ENCODE results near the gene DOK1.

The DOK1 gene

DNA sequence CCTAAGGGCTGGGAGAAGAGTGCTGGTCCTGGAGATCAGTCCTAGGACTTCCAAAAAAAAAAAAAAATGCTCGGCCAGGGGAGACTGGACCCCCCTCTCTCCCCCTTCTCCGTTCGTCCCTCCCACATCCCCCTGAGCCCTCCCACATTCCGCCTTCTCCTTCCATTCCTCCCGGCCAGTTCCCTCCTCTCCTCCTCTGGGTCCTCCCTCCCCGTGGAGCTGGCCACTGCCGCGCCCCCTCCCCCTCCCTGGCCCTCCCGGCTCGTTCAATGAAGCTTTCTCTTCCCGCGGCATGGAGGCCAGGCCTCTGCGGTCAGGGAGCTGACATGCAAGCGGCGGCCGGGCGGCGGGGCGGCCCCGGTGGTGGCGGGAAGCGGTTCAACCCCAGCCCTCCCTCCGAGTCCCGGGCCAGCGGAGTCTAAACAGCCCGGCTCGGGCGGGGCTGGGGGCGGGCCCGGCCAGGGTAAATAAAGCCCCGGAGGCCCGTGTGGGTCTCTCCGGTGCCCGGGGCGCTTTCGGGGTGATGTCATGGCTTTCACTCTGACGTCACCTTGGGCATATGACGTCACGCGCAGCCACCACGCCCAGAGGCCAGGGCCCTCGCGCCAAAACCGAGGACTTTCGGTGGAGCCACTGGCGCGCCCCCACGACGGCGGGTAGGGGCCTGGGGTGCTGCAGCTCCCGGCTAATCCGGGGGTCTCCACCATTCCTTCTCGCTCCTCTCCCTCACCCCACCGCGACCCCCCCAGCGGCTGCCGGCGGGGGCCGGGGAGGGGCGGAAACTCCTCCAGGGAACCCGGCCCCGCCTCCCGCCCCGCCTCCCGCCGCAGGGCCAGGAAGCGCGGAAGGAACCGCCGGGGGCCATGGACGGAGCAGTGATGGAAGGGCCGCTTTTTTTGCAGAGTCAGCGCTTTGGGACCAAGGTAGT, at the start of gene DOK1, which contains the start of gene LOXL3:
Gene DOK1, plus strand, starts transcription at position 829 of the 928 bp plus-strand sequence. Its CDS starts 35 bp downstream, at position 864.
Gene LOXL3, minus strand, starts transcription at position 51 of the 928 bp plus-strand sequence. CDS start 1,308 bp downstream, outside the sequence.
- TF ChIP-seq, protein P1, sequence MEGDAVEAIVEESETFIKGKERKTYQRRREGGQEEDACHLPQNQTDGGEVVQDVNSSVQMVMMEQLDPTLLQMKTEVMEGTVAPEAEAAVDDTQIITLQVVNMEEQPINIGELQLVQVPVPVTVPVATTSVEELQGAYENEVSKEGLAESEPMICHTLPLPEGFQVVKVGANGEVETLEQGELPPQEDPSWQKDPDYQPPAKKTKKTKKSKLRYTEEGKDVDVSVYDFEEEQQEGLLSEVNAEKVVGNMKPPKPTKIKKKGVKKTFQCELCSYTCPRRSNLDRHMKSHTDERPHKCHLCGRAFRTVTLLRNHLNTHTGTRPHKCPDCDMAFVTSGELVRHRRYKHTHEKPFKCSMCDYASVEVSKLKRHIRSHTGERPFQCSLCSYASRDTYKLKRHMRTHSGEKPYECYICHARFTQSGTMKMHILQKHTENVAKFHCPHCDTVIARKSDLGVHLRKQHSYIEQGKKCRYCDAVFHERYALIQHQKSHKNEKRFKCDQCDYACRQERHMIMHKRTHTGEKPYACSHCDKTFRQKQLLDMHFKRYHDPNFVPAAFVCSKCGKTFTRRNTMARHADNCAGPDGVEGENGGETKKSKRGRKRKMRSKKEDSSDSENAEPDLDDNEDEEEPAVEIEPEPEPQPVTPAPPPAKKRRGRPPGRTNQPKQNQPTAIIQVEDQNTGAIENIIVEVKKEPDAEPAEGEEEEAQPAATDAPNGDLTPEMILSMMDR (conservative IDR thresholded peaks at IDR 0.05; ENCODE audit: low read length): no peak
- peak; percentile 95 for DNase-seq (ENCODE audit: low read depth)
- H3K4me3 ChIP-seq (ENCODE audit: low read length): peak within 1 kb of the TSS; percentile 95

DNA sequence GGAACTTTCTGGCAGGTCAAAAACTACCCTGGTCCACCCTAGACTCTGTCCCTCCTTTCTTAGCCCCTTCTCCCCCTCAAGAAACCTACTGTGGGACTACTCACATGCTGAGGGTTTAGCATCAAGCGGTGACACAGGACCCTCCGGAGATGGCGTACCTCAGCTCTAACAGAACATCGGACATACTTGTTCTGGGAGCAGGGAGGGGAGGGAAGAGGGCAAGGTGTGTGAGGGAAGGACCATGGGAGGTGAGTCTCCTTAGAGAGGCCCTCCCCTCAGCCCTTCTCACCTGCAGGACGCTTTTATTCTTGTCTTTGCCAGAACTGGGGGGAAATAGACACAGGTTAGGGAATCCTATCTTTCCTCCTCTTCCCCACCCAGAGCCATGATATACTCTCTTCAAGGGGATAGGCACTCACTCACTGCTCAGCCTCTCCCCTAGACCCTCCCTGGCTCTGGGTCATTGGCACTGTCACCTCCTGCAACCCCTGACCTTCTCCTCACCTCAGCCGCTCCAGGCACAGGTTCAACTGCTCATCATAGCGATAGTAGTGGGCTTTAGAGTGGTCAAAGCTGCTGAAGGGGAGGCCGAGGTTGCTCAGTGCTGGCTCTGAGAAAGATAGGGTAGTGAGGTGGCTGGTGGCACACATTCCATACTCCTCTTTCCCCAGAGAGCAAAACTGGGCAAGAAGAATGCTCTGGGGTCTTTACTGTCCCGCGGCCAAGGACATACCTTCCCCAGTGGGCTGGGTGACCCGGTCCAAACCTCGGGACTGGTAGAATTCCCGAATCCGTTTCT, 48.9 kb upstream of the DOK1 start:
- H3K4me3 ChIP-seq (ENCODE audit: low read length): peak overlapping the region; percentile 47
- TF ChIP-seq, protein P1 (conservative IDR thresholded peaks at IDR 0.05; ENCODE audit: low read length): no peak
- no peak for DNase-seq (ENCODE audit: low read depth)

DNA sequence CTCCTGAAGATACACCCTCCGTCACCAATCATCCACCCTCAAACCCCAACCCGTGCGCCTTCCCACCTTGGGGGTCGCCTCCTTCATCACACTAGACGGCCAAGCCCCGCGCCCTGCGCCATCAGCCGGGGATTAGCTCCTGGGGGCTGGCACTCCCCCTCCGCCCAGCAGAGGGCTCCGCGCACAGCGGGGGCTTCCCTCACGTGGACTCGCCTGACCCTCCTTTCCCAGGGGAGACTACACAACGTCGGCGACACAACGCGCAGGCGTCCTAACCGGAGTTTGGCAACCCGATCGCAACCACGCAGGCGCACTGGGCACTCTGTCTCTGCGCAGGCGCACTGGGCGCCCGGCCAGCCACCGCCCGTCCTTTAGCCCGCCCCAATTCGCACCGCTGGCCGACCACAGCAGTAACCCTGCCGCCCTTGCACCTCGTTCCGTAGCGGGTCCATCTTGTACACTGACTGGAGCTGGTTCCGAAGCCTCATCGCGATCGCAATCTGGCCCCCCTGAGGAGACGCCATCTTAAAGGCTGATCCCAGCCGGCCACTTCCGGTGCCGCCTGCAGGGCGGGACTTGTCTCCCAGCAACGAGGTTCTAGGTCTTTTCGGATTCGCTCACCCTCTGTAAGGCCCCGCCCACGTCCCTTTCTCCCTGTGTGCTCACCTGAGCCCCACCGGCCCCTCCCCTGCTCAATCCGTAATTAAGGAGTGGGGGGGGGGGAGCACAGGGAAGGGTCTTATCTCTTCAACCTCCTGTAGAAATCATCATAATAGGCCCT, 47.2 kb upstream of the DOK1 start, which contains the start of gene PCGF1:
Gene PCGF1, minus strand, starts transcription at position 551 of the 781 bp plus-strand sequence. Its CDS starts 27 bp downstream, at position 524.
- peak; percentile 98 for DNase-seq (ENCODE audit: low read depth)
- TF ChIP-seq, protein P1 (conservative IDR thresholded peaks at IDR 0.05; ENCODE audit: low read length): peak; percentile 36
- H3K4me3 ChIP-seq (ENCODE audit: low read length): peak within 1 kb of the TSS; percentile 98

DNA sequence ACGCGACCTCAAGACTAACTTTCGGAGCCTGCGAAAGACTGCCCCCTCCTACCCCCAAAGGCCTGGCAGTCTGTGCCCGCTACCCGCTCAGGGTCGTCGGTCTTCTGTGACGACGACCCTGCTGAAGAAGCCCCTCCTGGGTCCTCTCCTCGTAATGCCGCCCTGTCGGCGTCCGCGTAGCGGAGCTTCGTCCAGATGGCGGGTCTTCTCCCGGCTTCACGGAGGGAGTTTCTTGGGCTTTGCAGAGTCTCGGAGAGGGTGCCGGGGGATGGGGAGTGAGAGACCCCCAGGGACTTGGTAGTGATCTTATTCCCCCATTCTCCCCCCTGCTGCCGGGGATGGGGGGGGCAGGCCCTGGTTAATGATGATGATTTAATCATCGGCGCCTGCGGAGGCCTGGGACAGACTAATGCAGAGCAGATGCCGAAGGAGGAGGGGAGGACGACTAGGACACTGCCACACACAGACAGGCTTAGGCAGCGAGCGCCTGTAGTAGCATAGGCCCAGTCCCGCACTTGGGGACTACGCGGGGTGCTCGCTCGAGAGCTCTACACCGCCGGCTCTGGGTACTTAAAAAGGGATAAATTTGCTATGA, 46.5 kb upstream of the DOK1 start:
- TF ChIP-seq, protein P1 (conservative IDR thresholded peaks at IDR 0.05; ENCODE audit: low read length): no peak
- DNase-seq (ENCODE audit: low read depth): peak; percentile 82
- H3K4me3 ChIP-seq (ENCODE audit: low read length): peak overlapping the region; percentile 98

DNA sequence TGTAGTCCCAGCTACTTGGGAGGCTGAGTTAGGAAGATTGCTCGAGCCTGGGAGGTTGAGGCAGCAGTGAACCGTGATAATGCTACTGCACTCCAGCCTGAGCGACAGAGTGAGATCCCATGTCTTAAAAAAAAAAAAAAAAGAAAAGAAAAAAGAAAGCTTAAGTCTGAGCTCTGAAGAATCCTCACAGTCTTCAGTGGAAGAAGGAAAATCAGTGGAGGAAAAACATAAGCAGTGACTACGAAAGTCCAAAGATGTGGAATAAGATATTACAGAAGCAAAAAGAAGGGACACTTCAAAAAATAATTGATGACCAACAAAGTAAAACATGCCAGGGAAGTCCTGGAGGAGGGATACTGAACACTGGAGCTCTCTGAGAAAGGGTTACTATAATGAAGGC, 44.2 kb upstream of the DOK1 start:
- no peak for DNase-seq (ENCODE audit: low read depth)
- H3K4me3 ChIP-seq (ENCODE audit: low read length): no peak overlapping the region
- TF ChIP-seq, protein P1 (conservative IDR thresholded peaks at IDR 0.05; ENCODE audit: low read length): no peak
